K562 (cell line): ENCODE measurements around the gene FGF2. TPM values are rescaled to one million over a fixed set of nuclear protein-coding genes. Genes with fewer than 3 reads are reported as not detected.
A peak's percentile ranks its signal among the peaks of the same experiment; 100 is the strongest.
"Not testable (repeated sequence)": the region's sequence is repeated elsewhere in the genome, so short reads cannot be mapped to it uniquely, and the experiment has no call there.

ENCODE experiments used
- ATAC-seq: fragments of 200-7000 bp; cut with Tn5 transposase; 3 replicates; pipeline ENCODE4 v1.9.1; 2020; ENCODE audit warnings: moderate library complexity
- BruUV-seq: library from RNA; stranded (reverse); fragments of 400-500 nt; replicated peaks from 2 replicates; lab custom pipeline; 2021; lab: Mats Ljungman, UMichigan
- CTCF ChIA-PET: fragments of 300-600 bp; formaldehyde crosslinking; extraction: SDS; loops from one replicate; lab custom pipeline; 2021; ENCODE audit warnings: low intra/inter-chr PET ratio; lab: Yijun Ruan, JAX
- POLR2A ChIA-PET: fragments of 300-600, 350-650 bp; sonication (Branson Sonifier 250); formaldehyde crosslinking; extraction: SDS; loops from one replicate; lab custom pipeline; 2021; ENCODE audit warnings: antibody characterized with exemption, inconsistent platforms; lab: Yijun Ruan, JAX
- DNase-seq, 4 experiments: peaks; one replicate each; pipeline versions ENCODE4 v3.0.0 to v3.0.0-alpha.2; 2011 to 2018; ENCODE audit warnings: low spot score in 3 of 4, mixed read lengths in 3 of 4; ENCODE audit errors: extremely low read depth in 1 of 4
- FAIRE-seq: peaks from 2 replicates; lab custom pipeline; 2011; peaks lifted over from hg19 to GRCh38; lab: Jason Lieb, UNC
- H2AFZ ChIP-seq: 2 replicates; pipeline ENCODE4 v1.6.0; 2011; ENCODE audit warnings: low read depth, low read length, control low read depth, inconsistent platforms
- H3K27ac ChIP-seq: fragments of 200-600 bp; 3 replicates; pipeline ENCODE4 v1.8.0; 2011; ENCODE audit warnings: low read depth, mild to moderate bottlenecking, control low read depth, inconsistent platforms, low read length, moderate library complexity, mixed read lengths; ENCODE audit errors: extremely low read depth
- H3K27me3 ChIP-seq, 2 experiments: fragments of 300-600 bp in 1 of 2; 2 replicates in 1 of 2; 3 replicates in 1 of 2; pipeline versions ENCODE4 v1.6.0 to v1.8.0; 2011; ENCODE audit warnings: inconsistent platforms in 2 of 2, low read length in 2 of 2, mild to moderate bottlenecking in 1 of 2, mixed read lengths in 1 of 2, moderate library complexity in 1 of 2; ENCODE audit not compliant: control insufficient read depth in 2 of 2, insufficient read depth in 2 of 2
- H3K36me3 ChIP-seq: fragments of 300-600 bp; 3 replicates; pipeline ENCODE4 v1.8.0; 2011; ENCODE audit warnings: mild to moderate bottlenecking, low read length, inconsistent platforms; ENCODE audit not compliant: control insufficient read depth, insufficient read depth
- H3K4me1 ChIP-seq, 2 experiments: fragments of 200-600 bp in 1 of 2; replicated peaks in 1 of 2; 2 replicates in 1 of 2; 3 replicates in 1 of 2; pipeline versions ENCODE4 v1.5.1 to v1.8.0; 2011; ENCODE audit warnings: inconsistent platforms in 2 of 2, low read length in 2 of 2, mild to moderate bottlenecking in 1 of 2, mixed read lengths in 1 of 2, moderate library complexity in 1 of 2; ENCODE audit not compliant: control insufficient read depth in 2 of 2, insufficient read depth in 2 of 2
- H3K4me2 ChIP-seq: 2 replicates; pipeline ENCODE4 v1.6.1; 2011; ENCODE audit warnings: low read length, control low read depth, inconsistent platforms, mixed read lengths; ENCODE audit not compliant: insufficient read depth
- H3K4me3 ChIP-seq: fragments of 200-600 bp; sonication (generic), shearing (Covaris generic); 2 replicates; pipeline ENCODE4 v1.5.1; 2016; ENCODE audit warnings: control low read depth, inconsistent platforms
- H3K79me2 ChIP-seq: fragments of 200-600 bp; 3 replicates; pipeline ENCODE4 v1.8.0; 2011; ENCODE audit warnings: low read length, inconsistent platforms; ENCODE audit not compliant: control insufficient read depth, insufficient read depth
- H3K9ac ChIP-seq, 2 experiments: 2 replicates each; pipeline versions ENCODE4 v1.6.0 to v1.6.1; 2011; ENCODE audit warnings: low read depth in 2 of 2, low read length in 2 of 2, control low read depth in 1 of 2, inconsistent platforms in 1 of 2, mild to moderate bottlenecking in 1 of 2, mixed read lengths in 1 of 2; ENCODE audit not compliant: insufficient read depth in 1 of 2
- H3K9me1 ChIP-seq: one replicate; pipeline ENCODE4 v1.6.0; 2011; ENCODE audit warnings: inconsistent platforms, mild to moderate bottlenecking, low read length, moderate library complexity; ENCODE audit not compliant: control insufficient read depth, insufficient read depth
- H3K9me3 ChIP-seq: replicated peaks from 2 replicates; pipeline ENCODE4 v1.5.1; 2011; ENCODE audit warnings: low read depth, low read length, inconsistent platforms; ENCODE audit not compliant: control insufficient read depth, insufficient read depth
- H4K20me1 ChIP-seq: replicated peaks from 2 replicates; pipeline ENCODE4 v1.6.1; 2011; ENCODE audit warnings: low read length, inconsistent platforms, mixed read lengths; ENCODE audit not compliant: control insufficient read depth, insufficient read depth
- ESRRA ChIP-seq: fragments of 450-650 bp; IDR thresholded peaks from 2 replicates; pipeline ENCODE4 v1.6.1; 2014; ENCODE audit warnings: low read depth, mild to moderate bottlenecking, moderate library complexity, borderline replicate concordance
- ZNF212 ChIP-seq: fragments of 450-650 bp; formaldehyde crosslinking; IDR thresholded peaks from 2 replicates; pipeline ENCODE4 v1.4.0; 2020; ENCODE audit warnings: mild to moderate bottlenecking
- WGBS: fragments of 100-300 bp; shearing (Covaris generic); methylation state at CpG from one replicate; pipeline ENCODE4 v1.1.6; 2016; ENCODE audit warnings: low coverage, mixed read lengths; ENCODE audit not compliant: insufficient coverage; ENCODE audit errors: missing lambda C conversion rate; 5-methylcytosine and 5-hydroxymethylcytosine counted together
- in situ Hi-C: fragments of 300-500 bp; cut with MboI; formaldehyde crosslinking; loops from 4 replicates; pipeline ENCODE4 v1.15.0; 2018; ENCODE audit warnings: inconsistent platforms, mixed read lengths
- intact Hi-C: fragments of 100-400 bp; cut with micrococcal nuclease; formaldehyde crosslinking; loops from 2 replicates; pipeline ENCODE4 v1.14.2; 2022
- polyA plus RNA-seq, 8 experiments: library from polyadenylated mRNA; depleted of rRNA in 4 of 8; stranded (reverse) in 5 of 8; unstranded in 3 of 8; fragments of >200 nt; fragmentation: Nextera tagmentation in 2 of 8; fragmentation: Illumina TruSeq in 1 of 8; extraction: Ambion mirVana in 2 of 8; extraction: Trizol in 1 of 8; gene quantifications; 2 replicates each; pipeline versions ENCODE4 v1.2.1 to v1.2.3, GENCODE V29; 2011 to 2014; ENCODE audit warnings: inconsistent platforms in 1 of 8, missing spikeins in 1 of 8
- total RNA-seq, 7 experiments: library from RNA; depleted of rRNA in 6 of 7; stranded (reverse); fragments of >200 nt in 6 of 7; fragmentation: Illumina TruSeq in 2 of 7; extraction: Trizol in 2 of 7; gene quantifications; 2 replicates each; pipeline versions ENCODE4 v1.2.1 to v1.2.3, GENCODE V29; 2011 to 2021; ENCODE audit warnings: low replicate concordance in 1 of 7
- TF ChIP-seq, protein P1 (sequence below): fragments of 450-650 bp; formaldehyde crosslinking; IDR thresholded peaks from 2 replicates; pipeline ENCODE4 v1.4.0; 2020; ENCODE audit warnings: mild to moderate bottlenecking, moderate library complexity

The FGF2 gene
- total and polyA plus RNA-seq, 9 of the 15 experiments (the other 6 are each of a cell fraction or from before 2014, with no cell fraction given), result 2.5 to 19.4 (median 9.2) TPM

DNA sequence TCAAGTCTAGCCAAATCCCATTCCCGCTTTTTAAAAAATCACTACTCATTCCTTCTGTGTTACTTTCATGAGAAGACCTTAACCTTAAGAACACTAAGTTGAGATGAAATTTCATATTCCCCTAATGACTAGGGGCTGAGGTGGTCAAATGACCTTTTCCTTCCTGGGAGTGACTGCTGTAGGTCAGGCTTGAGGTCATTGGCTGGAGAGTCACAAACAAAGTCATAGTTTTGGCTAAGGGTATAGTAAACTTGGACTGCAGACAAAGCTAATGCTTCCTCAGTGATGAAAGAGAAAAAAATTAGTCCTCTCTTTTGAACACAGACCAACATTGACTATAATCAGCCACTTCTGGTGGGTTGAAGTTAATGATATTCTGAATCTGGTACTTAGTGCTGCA is 16.0 kb upstream of the FGF2 start:
- TF ChIP-seq ESRRA (peak; percentile 36; the same call in 1 of the 2 replicates), ZNF212 (no peak)
- TF ChIP-seq, protein P1, sequence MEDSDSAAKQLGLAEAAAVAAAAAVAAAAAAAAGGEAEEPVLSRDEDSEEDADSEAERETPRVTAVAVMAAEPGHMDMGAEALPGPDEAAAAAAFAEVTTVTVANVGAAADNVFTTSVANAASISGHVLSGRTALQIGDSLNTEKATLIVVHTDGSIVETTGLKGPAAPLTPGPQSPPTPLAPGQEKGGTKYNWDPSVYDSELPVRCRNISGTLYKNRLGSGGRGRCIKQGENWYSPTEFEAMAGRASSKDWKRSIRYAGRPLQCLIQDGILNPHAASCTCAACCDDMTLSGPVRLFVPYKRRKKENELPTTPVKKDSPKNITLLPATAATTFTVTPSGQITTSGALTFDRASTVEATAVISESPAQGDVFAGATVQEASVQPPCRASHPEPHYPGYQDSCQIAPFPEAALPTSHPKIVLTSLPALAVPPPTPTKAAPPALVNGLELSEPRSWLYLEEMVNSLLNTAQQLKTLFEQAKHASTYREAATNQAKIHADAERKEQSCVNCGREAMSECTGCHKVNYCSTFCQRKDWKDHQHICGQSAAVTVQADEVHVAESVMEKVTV (CRISPR knock-in tag), result no peak
- H2AFZ ChIP-seq, result peak overlapping the region; percentile 64
- no peak overlapping the region for H3K9ac ChIP-seq
- no peaks in the 10 kb centered on the region for H3K27me3 ChIP-seq
- H3K9me1 ChIP-seq, result no peaks in the 10 kb centered on the region
- 94% methylated on average over 1 of the region's 1 CpG for WGBS
- DNase-seq (no peak), ATAC-seq (no peak; the same call in 2 of the 3 replicates), FAIRE-seq (no peak)
- no peak overlapping the region for H3K27ac ChIP-seq
- H3K79me2 ChIP-seq, result no peaks in the 10 kb centered on the region
- in situ Hi-C loops (no loop called here), intact Hi-C loops (no loop called here)
- H3K9me3 ChIP-seq, result no peaks in the 10 kb centered on the region
- no peaks in the 10 kb centered on the region for H3K36me3 ChIP-seq
- H3K4me1 ChIP-seq, result peaks cover 0 to 9% of the 10 kb centered on the region in 2 experiments; a peak in 3 of 5 replicates
- no peak overlapping the region for H3K4me3 ChIP-seq
- H4K20me1 ChIP-seq, result no peaks in the 10 kb centered on the region
- no peak overlapping the region for H3K4me2 ChIP-seq
- POLR2A ChIA-PET, result no interaction called here
- CTCF ChIA-PET, result no interaction called here
- no TSS peak for BruUV-seq

DNA sequence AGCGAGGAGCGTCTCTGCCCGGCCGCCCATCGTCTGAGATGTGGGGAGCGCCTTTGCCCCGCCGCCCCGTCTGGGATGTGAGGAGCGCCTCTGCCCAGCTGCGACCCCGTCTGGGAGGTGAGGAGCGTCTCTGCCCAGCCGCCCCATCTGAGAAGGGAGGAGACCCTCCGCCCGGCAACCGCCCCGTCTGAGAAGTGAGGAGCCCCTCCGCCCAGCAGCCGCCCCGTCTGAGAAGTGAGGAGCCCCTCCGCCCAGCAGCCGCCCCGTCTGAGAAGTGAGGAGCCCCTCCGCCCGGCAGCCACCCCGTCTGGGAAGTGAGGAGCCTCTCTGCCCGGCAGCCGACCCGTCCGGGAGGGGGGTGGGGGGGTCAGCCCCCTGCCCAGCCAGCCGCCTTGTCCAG is 14.8 kb upstream of the FGF2 start:
- ATAC-seq, in situ Hi-C loops, H3K4me2 ChIP-seq, BruUV-seq, H3K9ac ChIP-seq, POLR2A ChIA-PET, H3K9me3 ChIP-seq, H4K20me1 ChIP-seq, H3K9me1 ChIP-seq, intact Hi-C loops, H3K27me3 ChIP-seq, H3K79me2 ChIP-seq, DNase-seq, H2AFZ ChIP-seq, CTCF ChIA-PET, H3K4me3 ChIP-seq, FAIRE-seq, H3K27ac ChIP-seq, H3K36me3 ChIP-seq, H3K4me1 ChIP-seq: not testable (repeated sequence)
- WGBS, result 100% methylated on average over 2 of the region's 32 CpGs
